ENCODE measurements around the gene TUBGCP3. TPM values are rescaled to one million over a fixed set of nuclear protein-coding genes. Genes with fewer than 3 reads are reported as not detected.

The TUBGCP3 gene
- total RNA-seq, 1 donor from 2014 or later = 36.6 TPM

- H3K4me3 Mint-ChIP-seq (ENCODE audit: unreplicated experiment) = no peak overlapping the region
- H3K36me3 Mint-ChIP-seq (ENCODE audit: unreplicated experiment) = peaks cover 5% of the 10 kb centered on the region
- no peak for DNase-seq
- H3K27ac Mint-ChIP-seq (ENCODE audit: unreplicated experiment) = no peak overlapping the region
- no peaks in the 10 kb centered on the region for H3K27me3 Mint-ChIP-seq (ENCODE audit: unreplicated experiment)
- no peaks in the 10 kb centered on the region for H3K9me3 Mint-ChIP-seq (ENCODE audit: unreplicated experiment)
- no peaks in the 10 kb centered on the region for H3K4me1 Mint-ChIP-seq (ENCODE audit: low read depth, unreplicated experiment)
- TF ChIP-seq CTCF (IDR thresholded peaks at IDR 0.05; ENCODE audit: partially characterized antibody, unreplicated experiment) = no peak
Observed at GRCh38 chr13:112474869-112475268, 113.1 kb downstream of the TUBGCP3 start.

- no peak for DNase-seq
- Mint-ChIP-seq H3K4me1 (ENCODE audit: low read depth, unreplicated experiment) (no peaks in the 10 kb centered on the region), H3K36me3 (ENCODE audit: unreplicated experiment) (peaks cover 5% of the 10 kb centered on the region), H3K4me3 (ENCODE audit: unreplicated experiment) (no peak overlapping the region), H3K27ac (ENCODE audit: unreplicated experiment) (no peak overlapping the region), H3K9me3 (ENCODE audit: unreplicated experiment) (no peaks in the 10 kb centered on the region), H3K27me3 (ENCODE audit: unreplicated experiment) (no peaks in the 10 kb centered on the region)
- no peak for TF ChIP-seq CTCF (IDR thresholded peaks at IDR 0.05; ENCODE audit: partially characterized antibody, unreplicated experiment)
Observed at GRCh38 chr13:112473818-112474217, 114.1 kb downstream of the TUBGCP3 start.

GRCh38 chr13:112469071-112469745, 118.7 kb downstream of the TUBGCP3 start:
- DNase-seq = no peak

DNA sequence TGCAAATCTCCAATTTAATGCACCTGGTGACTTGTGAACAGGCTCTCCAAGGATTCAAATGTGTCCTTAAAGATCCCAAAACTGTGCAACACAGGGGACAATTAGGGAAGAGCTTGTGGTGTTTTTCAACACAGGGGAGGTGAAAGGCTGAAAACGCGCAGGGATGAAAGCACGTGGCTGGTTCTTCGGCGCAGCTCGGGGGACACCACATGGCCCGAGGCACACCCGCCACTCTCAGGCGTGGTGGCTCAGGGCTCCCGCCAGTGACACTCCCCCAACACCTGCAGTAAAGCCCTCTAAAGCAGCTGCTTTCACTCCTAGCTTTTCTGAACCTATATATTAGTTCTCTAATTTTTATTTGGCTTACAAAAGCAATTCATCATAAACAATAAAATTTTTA, 119.9 kb downstream of the TUBGCP3 start:
- no peaks in the 10 kb centered on the region for H3K27me3 Mint-ChIP-seq (ENCODE audit: unreplicated experiment)
- peaks cover 1% of the 10 kb centered on the region for H3K9me3 Mint-ChIP-seq (ENCODE audit: unreplicated experiment)
- no peak for TF ChIP-seq CTCF (IDR thresholded peaks at IDR 0.05; ENCODE audit: partially characterized antibody, unreplicated experiment)
- no peak for DNase-seq
- H3K27ac Mint-ChIP-seq (ENCODE audit: unreplicated experiment) = no peak overlapping the region
- H3K4me3 Mint-ChIP-seq (ENCODE audit: unreplicated experiment) = no peak overlapping the region
- H3K36me3 Mint-ChIP-seq (ENCODE audit: unreplicated experiment) = peaks cover 5% of the 10 kb centered on the region
- H3K4me1 Mint-ChIP-seq (ENCODE audit: low read depth, unreplicated experiment) = no peaks in the 10 kb centered on the region

More at GRCh38 chr13:112469071-112469745, 118.7 kb downstream of the TUBGCP3 start:
- Mint-ChIP-seq H3K27ac (ENCODE audit: unreplicated experiment) (no peak overlapping the region), H3K27me3 (ENCODE audit: unreplicated experiment) (no peaks in the 10 kb centered on the region), H3K36me3 (ENCODE audit: unreplicated experiment) (peaks cover 5% of the 10 kb centered on the region), H3K4me3 (ENCODE audit: unreplicated experiment) (no peak overlapping the region), H3K4me1 (ENCODE audit: low read depth, unreplicated experiment) (no peaks in the 10 kb centered on the region), H3K9me3 (ENCODE audit: unreplicated experiment) (no peaks in the 10 kb centered on the region)
- TF ChIP-seq CTCF (IDR thresholded peaks at IDR 0.05; ENCODE audit: partially characterized antibody, unreplicated experiment) = no peak

GRCh38 chr13:112467236-112467635, 120.7 kb downstream of the TUBGCP3 start:
- H3K4me1 Mint-ChIP-seq (ENCODE audit: low read depth, unreplicated experiment) = no peaks in the 10 kb centered on the region

More at GRCh38 chr13:112467236-112467635, 120.7 kb downstream of the TUBGCP3 start:
- no peak for TF ChIP-seq CTCF (IDR thresholded peaks at IDR 0.05; ENCODE audit: partially characterized antibody, unreplicated experiment)
- Mint-ChIP-seq H3K27ac (ENCODE audit: unreplicated experiment) (no peak overlapping the region), H3K4me3 (ENCODE audit: unreplicated experiment) (no peak overlapping the region), H3K36me3 (ENCODE audit: unreplicated experiment) (no peaks in the 10 kb centered on the region), H3K27me3 (ENCODE audit: unreplicated experiment) (no peaks in the 10 kb centered on the region), H3K9me3 (ENCODE audit: unreplicated experiment) (peaks cover 1% of the 10 kb centered on the region)
- DNase-seq = no peak
